ENCODE data around the gene IFNL3. TPM values are rescaled to one million over a fixed set of nuclear protein-coding genes. Genes with fewer than 3 reads are reported as not detected.
"Not testable (repeated sequence)": the region's sequence is repeated elsewhere in the genome, so short reads cannot be mapped to it uniquely, and the experiment has no call there.

IFNL3 gene
- total RNA-seq, 1 experiment from 2014 or later: not detected

GRCh38 chr19:39217094-39217493, 27.7 kb downstream of the IFNL3 start:
- POLR2A ChIA-PET: no interaction called here
- peaks cover 13% of the 10 kb centered on the region for H3K9me3 Mint-ChIP-seq (ENCODE audit: unreplicated experiment)
- Histone ChIP-seq H3K36me3 (ENCODE audit: control insufficient read depth, insufficient read depth, low read length) (no peaks in the 10 kb centered on the region), H3K4me1 (no peaks in the 10 kb centered on the region), H3K4me3 (ENCODE audit: low read depth, low read length) (no peak overlapping the region), H3K9me3 (peaks cover 11% of the 10 kb centered on the region), H3K27me3 (replicated peaks; ENCODE audit: control insufficient read depth, insufficient read depth, low read length) (no peaks in the 10 kb centered on the region)
- H3K27ac Mint-ChIP-seq (ENCODE audit: unreplicated experiment): no peak overlapping the region
- intact Hi-C loops (cut with micrococcal nuclease; ENCODE audit: unreplicated experiment): no loop called here
- no peak overlapping the region for H3K4me3 Mint-ChIP-seq (ENCODE audit: unreplicated experiment)
- peaks cover 5% of the 10 kb centered on the region for H3K36me3 Mint-ChIP-seq (ENCODE audit: insufficient read depth, unreplicated experiment)
- TF ChIP-seq CTCF (IDR thresholded peaks at IDR 0.05; ENCODE audit: insufficient read depth in 1 of 2, low read depth in 1 of 2, low read length in 1 of 2, severe bottlenecking in 1 of 2, unreplicated experiment in 1 of 2): no peak
- no TSS peak for BruUV-seq (replicated peaks)
- CTCF ChIA-PET: no interaction called here
- no peaks in the 10 kb centered on the region for H3K4me1 Mint-ChIP-seq (ENCODE audit: low read depth, unreplicated experiment)
- no peak for DNase-seq
- no peaks in the 10 kb centered on the region for H3K27me3 Mint-ChIP-seq (ENCODE audit: insufficient read depth, unreplicated experiment)

DNA sequence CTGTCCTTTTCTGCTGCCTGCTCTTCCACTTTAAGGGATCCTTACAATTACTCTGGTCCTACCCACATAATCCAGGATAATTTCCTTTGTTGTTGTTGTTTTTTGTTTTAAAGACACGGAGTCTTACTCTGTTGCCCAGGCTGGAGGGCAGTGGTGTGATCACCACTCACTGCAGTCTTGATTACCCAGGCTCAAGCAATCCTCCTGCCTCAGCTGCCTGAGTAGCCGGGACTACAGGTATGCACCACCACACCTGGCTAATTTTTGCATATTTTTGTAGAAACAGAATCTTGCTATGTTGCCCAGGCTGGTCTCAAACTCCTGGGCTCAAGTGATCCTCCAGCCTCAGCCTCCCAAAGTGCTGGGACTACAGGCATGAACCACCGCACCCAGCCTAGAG, 29.5 kb downstream of the IFNL3 start:
- H3K9me3 Mint-ChIP-seq (ENCODE audit: unreplicated experiment): peaks cover 13% of the 10 kb centered on the region
- H3K4me3 Mint-ChIP-seq (ENCODE audit: unreplicated experiment); H3K4me3 ChIP-seq (ENCODE audit: low read depth, low read length); POLR2A ChIA-PET; H3K4me1 ChIP-seq; H3K27ac Mint-ChIP-seq (ENCODE audit: unreplicated experiment); H3K36me3 ChIP-seq (ENCODE audit: control insufficient read depth, insufficient read depth, low read length); H3K36me3 Mint-ChIP-seq (ENCODE audit: insufficient read depth, unreplicated experiment); intact Hi-C loops (cut with micrococcal nuclease; ENCODE audit: unreplicated experiment); H3K4me1 Mint-ChIP-seq (ENCODE audit: low read depth, unreplicated experiment); H3K27me3 Mint-ChIP-seq (ENCODE audit: insufficient read depth, unreplicated experiment); CTCF ChIA-PET; BruUV-seq (replicated peaks); H3K27me3 ChIP-seq (replicated peaks; ENCODE audit: control insufficient read depth, insufficient read depth, low read length); DNase-seq: not testable (repeated sequence)
- H3K9me3 ChIP-seq: peaks cover 11% of the 10 kb centered on the region

DNA sequence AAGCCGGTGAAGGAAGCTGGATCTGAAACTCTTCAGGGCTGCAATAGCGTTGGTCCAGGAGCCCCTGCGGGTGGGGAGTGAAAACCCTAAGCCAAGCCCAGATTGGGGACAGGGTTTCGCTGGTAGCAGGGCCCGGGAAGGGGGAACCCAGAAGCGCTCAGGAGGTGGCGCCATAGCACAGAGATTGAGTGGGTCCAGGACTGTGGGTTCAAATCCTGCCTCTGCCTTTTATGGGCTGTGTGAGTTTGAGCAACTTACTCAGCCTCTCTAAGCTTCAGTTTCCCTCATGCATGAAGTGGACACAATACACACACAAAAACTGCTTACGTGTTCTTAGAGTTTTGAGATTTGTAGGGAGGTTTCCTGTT, 32.4 kb downstream of the IFNL3 start:
- TF ChIP-seq CTCF (IDR thresholded peaks at IDR 0.05; ENCODE audit: insufficient read depth in 1 of 2, low read depth in 1 of 2, low read length in 1 of 2, severe bottlenecking in 1 of 2, unreplicated experiment in 1 of 2): peak; percentile 39 to 46
- DNase-seq: peak; percentile 48 to 67
- H3K27me3 Mint-ChIP-seq (ENCODE audit: insufficient read depth, unreplicated experiment): no peaks in the 10 kb centered on the region
- no peak overlapping the region for H3K4me3 Mint-ChIP-seq (ENCODE audit: unreplicated experiment)
- H3K4me1 ChIP-seq: no peaks in the 10 kb centered on the region; the same call in 1 of the 2 replicates
- peaks cover 10% of the 10 kb centered on the region for H3K9me3 Mint-ChIP-seq (ENCODE audit: unreplicated experiment)
- no peaks in the 10 kb centered on the region for H3K4me1 Mint-ChIP-seq (ENCODE audit: low read depth, unreplicated experiment)
- no peaks in the 10 kb centered on the region for H3K36me3 ChIP-seq (ENCODE audit: control insufficient read depth, insufficient read depth, low read length)
- H3K4me3 ChIP-seq (ENCODE audit: low read depth, low read length): no peak overlapping the region
- POLR2A ChIA-PET: interaction anchor here (0.6 kb wide), 1 partner anchor 236 kb away, joined by 14 read pairs; no protein-coding TSS in a partner anchor
- intact Hi-C loops (cut with micrococcal nuclease; ENCODE audit: unreplicated experiment): loop anchor here (1.0 kb wide), 1 partner anchor 116 kb away; no protein-coding TSS in a partner anchor
- no TSS peak for BruUV-seq (replicated peaks)
- CTCF ChIA-PET: interaction anchor here (1.0 to 1.3 kb wide), 3 partner anchors 46 to 115 kb away, joined by 3 to 5 read pairs (median 4); no protein-coding TSS in a partner anchor
- H3K27ac Mint-ChIP-seq (ENCODE audit: unreplicated experiment): no peak overlapping the region
- H3K27me3 ChIP-seq (replicated peaks; ENCODE audit: control insufficient read depth, insufficient read depth, low read length): no peaks in the 10 kb centered on the region
- peaks cover 5% of the 10 kb centered on the region for H3K36me3 Mint-ChIP-seq (ENCODE audit: insufficient read depth, unreplicated experiment)
- H3K9me3 ChIP-seq: peaks cover 11% of the 10 kb centered on the region
